ENCODE data around the gene ATP11C. TPM values are rescaled to one million over a fixed set of nuclear protein-coding genes. Genes with fewer than 3 reads are reported as not detected.

Gene ATP11C
- total RNA-seq, 4 donors from 2014 or later = 6.4 to 26.0 (median 15.4) TPM

DNA sequence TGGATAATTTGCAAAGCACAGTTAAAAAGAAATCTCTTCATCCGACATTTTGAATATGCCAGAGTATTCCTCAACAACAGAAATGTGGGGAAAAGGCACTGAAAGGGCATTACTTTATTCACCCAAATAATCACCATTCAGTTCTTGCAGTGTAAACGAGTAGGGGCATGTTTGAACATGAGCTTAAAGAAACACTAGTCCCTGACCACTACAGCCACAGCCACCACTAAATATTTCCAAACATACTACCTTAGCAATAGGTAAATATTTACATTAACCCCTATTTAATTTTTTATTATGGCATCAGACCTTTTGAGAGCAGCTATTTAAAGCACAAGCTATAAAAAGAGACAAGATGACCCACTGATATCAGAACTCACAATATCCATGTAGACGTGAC is 252.5 kb downstream of the ATP11C start:
- Histone ChIP-seq H3K4me1 (no peaks in the 10 kb centered on the region), H3K27ac (no peak overlapping the region), H3K27me3 (no peaks in the 10 kb centered on the region), H3K9me3 (no peaks in the 10 kb centered on the region), H3K36me3 (no peaks in the 10 kb centered on the region), H3K4me3 (no peak overlapping the region)
- no peak for DNase-seq
- WGBS, 2 donors (ENCODE audit: low coverage in 1 of 2) = 29 to 53% methylated on average over 1 to 3 of the region's 3 CpGs
- no peak for TF ChIP-seq POLR2A (IDR thresholded peaks at IDR 0.05)
- no peak for TF ChIP-seq CTCF (IDR thresholded peaks at IDR 0.05)
- TF ChIP-seq EP300 (IDR thresholded peaks at IDR 0.05; ENCODE audit: low read depth) = no peak
- TF ChIP-seq POLR2AphosphoS5 (IDR thresholded peaks at IDR 0.05) = no peak
- in situ Hi-C loops (cut with MboI; ENCODE audit: low pct_ligation_motif_present in 1 of 4, low pct_unique_long_range_greater_than_20kb in 1 of 4, low sequenced_read_pairs in 3 of 4) (no loop called here), intact Hi-C loops (cut with DNase I; ENCODE audit: low total_unique reads) (no loop called here)

Small RNA genes lying within 50 kb of the gene (small RNA-seq; reads per million reads assigned to genes)
- gene MIR505 (1.7 to 5.2 (median 3.1) reads per million in 4 donors), gene RF00425 (0 reads per million in 4 donors), gene RF01210 (0 reads per million in 4 donors), gene RNU6ATAC23P (0 reads per million in 4 donors)

Other genes with a start within 250 kb of the ATP11C start
- gene MCF2, start 224.9 kb downstream of the ATP11C start, total RNA-seq = not detected
- not detected for gene CXorf66, start 32.5 kb upstream of the ATP11C start, total RNA-seq

Measured in transverse colon (tissue), 4 donors.